ENCODE measurements around the gene HES2.
"Not testable (repeated sequence)": the region's sequence is repeated elsewhere in the genome, so short reads cannot be mapped to it uniquely, and the experiment has no call there.

HES2 gene

DNA sequence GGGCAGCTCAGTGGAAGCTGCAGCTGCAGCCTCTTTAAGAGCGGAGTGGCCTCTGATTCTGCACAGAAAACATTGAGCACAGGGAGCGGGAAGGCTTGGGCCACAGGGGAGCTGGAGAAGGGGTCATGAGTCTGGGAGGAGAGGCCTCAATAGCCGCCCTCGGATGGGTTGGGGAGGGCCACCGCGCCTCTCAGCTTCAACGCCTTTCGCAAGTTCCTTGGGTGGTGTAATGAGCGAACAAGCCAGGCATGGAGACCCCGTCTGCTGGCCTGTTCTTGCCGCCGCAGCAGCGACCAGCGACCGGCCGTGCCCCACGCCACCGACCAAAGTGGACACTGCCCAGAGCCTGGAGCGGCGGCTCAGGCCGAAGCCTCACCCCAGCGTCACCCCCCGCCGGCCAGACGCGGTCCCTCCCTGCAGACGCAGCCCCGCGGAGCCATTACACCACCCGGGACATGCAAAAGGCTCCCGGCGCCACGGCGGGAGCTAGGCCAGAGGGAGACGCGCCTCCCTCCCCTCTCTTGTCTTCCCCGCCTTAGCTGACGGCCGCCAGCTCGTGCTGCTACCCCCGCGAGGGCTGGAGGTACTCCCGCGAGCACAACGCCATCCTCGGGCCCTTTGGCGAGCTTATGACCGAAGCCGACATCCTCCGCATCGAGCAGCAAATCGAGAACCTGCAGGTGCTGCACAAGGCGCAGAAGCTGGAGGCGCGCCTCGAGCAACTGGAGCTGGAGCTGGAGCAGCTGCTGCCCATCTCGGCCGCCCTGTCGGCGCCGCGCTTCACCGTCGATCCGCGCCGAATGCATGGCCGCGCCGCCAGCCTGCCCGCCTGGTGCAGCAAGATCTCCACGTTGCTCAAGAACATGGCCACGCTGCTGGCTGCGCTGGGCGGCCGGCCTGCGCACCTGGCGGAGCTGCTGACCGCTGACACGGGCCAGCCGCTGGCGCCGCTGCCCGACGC is 34.5 kb upstream of the HES2 start:
- DNase-seq = not testable (repeated sequence)

DNA sequence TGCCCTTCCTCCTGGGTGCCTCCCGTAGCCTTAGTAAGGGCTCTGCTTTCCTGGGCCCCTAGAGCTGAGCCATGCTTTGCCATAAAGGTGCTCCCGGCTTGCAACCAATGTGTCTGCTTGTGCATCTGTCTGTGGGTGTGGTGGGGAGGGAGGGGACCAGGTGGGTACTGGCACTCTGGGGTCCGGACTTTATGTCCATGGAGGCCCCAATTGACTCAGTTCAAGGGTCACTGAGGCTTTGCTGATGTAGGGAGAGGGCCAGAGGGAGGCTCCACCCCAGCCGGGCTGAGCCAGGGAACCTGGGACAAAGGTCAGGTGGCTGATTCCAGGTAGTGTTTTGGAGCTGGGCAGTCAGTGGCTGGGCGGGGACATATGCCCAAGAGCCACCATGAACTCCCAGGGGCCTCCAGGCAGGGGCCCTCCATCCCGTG is 31.2 kb upstream of the HES2 start:
- no peak for DNase-seq

DNA sequence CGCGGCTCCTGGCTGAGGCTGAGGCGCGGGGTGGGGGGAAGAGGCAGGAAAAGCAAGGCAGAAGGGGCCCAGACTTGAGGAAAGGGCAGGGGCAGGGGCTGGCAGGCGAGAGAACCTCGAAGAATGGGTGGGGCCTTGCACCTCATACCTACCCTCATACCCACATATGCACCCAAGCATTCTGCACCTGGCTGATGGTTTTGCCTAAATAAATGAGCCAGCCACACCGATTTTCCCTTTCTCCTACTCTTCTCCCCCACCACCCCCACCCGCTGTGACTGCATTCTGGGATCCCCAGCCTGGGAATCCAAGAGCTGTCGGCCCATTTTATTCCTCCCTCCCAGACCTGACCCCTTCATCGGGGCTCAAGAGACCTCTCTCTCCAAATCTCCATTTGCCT is 30.8 kb upstream of the HES2 start:
- DNase-seq = not testable (repeated sequence)

DNA sequence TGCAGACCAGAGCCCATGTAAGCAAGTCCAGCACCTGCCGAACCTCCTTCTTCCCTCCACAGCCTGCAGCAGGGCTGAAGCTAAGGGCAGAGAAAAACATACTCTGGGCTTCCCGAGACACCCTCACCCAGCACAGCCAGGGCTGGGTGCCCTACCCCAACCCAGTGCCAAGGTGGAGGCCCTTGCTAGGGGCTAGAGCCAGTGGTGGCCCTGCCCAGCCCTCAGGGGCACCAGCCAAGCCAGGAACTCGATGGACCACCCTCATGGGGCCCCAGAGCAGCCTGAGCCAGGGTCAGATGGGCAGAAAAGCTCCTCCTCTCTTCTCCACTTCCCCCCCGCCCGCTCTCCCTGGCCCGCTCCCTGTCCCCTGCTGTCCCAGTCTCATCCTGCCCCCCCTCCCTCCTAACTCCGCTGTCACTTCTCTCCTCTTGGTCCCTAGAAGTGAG is 30.3 kb upstream of the HES2 start:
- no peak for DNase-seq

DNA sequence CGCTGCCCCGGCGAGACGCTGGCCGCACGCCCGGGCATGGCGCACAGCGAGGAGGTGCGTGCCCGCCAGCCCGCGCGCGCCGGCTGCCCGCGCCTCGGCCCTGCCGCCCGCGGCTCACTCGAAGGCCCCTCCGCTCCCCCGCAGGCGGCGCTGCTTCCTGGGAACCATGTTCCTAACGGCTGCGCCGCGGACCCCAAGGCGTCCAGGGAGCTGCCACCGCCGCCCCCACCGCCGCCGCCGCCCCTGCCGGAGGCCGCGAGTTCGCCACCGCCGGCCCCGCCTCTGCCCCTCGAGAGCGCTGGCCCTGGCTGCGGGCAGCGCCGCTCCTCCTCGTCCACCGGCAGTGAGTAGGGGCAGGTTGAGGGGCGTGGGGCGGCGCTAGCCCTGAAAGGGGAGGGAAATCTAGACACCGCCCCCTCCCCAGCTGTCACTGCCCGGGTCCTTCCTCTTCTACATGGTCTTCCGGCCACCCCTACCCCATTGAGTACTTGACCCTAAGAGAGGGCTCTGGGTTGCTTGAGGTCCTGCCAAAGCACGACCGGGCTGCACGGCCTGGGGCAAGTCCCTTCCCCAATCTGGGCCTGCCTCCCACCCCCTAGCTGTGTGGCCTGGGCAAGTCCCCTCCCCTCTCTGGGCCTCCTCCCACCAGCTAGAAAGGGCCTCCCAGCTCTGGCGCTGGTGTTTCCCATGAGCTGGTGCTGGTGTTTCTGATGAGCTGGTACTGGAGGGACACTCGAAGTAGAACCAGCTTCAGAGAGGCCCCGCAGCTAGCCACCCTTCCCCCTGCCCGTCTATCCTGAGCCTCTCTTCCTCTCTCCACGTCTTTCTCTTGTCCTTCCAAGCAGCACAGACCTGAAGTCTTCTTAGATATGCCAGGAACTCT is 29.3 kb upstream of the HES2 start:
- DNase-seq = peak; percentile 91

DNA sequence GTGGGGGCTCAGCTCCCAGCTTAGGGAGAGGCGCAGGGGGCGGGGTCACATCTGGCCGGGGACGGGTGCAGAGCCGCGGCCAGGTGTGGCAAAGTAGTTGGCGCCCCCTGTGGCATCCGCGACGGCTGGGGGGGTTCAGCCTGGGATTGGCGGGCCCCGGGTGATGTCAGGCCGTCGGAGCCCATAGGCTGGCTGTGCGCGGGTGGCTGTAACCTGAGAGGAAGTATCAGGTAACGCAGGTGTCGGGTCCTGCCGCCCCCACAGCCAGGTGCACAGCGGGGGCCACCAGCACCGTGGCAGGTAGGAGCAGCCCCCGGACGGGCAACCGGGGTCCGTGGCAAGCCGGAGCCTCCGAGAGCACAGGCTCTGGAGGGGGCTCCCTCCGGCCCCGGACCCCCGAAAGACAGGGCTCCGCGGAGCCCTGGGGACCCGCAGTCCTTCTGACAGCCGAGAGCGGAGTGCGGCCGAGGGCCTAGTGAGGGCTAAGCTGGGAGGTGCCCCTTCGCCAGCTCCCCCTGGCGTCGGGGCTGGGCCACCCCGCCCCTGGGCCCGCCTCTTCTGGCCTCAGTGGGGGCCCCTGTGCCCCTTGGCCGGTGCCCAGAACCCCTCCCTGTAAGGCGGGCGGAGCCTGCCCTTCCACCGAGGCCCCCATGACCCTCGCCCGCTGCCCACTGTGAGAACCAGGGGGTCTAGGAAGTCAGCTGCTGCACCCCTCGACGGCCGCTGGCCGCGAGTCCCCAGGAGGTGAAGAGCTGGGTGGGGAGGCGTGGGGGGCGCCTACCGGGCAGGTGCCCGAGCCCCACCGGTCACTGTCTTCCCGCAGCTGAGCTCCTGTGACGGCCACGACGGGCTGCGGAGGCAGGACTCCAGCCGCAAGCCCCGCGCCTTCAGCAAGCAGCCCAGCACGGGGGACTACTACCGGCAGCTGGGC is 28.4 kb upstream of the HES2 start:
- DNase-seq = peak; percentile 83

DNA sequence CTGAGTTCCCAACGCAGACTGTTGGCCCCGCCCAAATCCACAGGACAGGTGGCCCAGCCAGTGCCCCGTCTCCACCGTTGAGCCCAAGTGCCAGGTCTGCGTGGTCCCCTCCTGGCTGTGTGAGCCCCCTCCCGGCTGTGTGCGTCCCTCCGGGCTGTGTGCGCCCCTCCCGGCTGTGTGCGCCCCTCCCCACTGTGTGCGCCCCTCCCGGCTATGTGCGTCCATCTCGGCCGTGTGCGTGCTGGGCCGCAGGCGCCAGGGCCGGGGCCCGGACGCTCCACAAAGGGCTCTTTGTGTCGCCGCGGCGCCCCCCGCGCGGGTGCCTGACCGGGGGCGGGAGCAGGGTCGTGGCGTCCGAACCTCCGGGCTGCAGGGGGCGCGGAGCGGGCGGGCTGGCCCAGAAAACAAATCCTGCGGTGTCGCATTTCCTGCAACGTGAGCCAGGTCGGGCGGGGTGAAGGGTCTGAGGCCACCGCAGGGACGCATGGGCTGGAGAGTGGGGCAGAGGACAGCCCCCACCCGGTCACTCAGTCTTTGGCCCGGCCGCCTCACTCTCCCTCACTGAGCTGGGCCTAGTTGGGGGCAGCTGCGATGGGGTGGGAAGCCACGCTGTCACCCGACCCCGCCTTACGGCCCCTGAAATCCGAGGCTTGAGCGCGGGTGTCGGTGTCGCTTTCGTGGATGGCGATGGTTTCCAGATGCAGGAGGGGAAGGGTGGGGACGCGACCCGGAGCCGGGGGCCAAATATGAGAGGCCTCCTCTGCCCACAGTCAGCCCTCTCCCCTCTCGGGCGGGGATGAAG is 27.5 kb upstream of the HES2 start:
- DNase-seq = no peak

DNA sequence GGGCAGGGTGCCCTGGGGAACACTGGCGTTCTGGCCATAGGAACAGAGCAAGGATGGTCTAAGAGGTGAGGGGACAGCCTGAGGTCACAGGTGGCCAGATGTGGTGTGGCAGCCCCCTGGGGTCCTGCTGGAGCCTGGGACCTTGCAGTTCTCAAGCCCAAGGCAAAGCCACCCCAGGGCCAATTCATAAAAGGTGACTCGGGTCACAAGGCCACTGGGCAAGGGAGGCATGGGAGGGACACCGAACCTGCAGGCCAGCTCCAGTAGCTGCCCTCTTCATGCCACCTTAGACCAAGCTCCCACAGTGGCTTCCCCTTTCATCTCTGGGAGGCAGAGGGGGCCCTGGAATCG is 26.9 kb upstream of the HES2 start:
- DNase-seq = no peak

DNA sequence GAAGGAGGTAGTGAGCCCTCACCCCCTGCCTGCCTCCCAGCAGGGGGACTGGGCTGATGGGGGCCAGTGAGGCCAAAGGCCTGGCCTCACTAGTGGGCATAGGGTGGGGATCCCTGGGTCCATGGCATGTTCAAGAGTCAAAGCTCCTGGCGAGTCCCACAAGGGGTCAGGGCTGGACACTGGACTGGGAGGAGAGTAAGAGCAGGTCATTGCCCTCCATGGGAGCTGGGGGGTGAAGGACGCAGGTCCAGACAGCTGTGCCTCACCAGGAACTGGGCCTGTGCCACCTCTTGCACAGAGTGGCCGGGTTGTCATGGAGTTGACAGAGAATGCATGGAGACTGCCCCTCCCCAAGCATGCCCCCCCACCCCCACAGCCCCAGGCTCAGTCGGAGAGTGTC is 26.2 kb upstream of the HES2 start:
- not testable (repeated sequence) for DNase-seq

DNA sequence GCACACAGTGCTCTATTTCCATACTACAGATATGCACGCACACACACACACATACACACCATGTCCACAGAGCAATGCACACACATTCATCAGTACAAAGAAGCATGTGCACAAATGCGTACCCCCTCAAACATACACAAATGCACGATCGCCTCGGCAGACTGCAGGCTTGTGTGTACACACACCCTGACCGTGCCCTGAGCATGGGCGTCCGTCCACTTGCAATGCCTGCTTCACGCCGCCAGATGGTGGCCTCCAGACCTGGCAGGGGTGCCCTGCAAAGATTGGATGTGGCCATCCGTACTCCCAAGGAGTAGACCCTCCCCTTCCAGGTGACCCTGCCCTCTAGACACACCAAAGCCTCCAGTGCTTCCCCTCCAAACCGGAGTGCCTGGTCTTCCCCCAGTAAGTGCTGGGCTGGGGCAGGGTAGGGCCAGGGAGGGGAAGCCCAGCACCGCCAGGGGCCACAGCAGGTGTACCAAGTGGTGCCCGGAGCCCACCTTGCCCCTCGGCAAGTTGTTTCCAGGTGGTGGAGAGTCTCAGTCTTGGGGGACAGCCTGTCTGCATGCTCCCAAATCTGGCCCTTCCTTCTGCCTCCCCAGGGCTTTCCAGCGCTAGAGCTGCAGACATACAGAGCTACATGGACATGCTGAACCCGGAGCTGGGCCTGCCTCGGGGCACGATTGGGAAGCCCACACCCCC is 25.5 kb upstream of the HES2 start:
- peak; percentile 56 for DNase-seq

DNA sequence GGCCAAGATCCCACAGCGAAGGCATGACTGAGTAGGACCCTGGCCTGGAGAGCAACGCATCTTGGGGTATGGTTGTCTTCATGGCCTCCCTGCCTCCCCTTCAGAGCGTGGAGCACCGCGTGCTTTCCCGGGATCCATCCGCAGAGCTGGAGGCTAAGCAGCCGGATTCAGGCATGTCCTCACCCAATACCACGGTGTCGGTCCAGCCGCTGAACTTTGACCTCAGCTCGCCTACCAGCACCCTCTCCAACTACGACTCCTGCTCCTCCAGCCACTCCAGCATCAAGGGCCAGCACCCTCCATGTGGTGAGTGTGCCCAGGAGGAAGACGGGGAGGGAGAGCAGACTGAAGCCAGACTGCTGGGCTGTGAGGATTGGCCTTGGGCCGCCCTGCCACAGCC is 24.7 kb upstream of the HES2 start:
- no peak for DNase-seq

DNA sequence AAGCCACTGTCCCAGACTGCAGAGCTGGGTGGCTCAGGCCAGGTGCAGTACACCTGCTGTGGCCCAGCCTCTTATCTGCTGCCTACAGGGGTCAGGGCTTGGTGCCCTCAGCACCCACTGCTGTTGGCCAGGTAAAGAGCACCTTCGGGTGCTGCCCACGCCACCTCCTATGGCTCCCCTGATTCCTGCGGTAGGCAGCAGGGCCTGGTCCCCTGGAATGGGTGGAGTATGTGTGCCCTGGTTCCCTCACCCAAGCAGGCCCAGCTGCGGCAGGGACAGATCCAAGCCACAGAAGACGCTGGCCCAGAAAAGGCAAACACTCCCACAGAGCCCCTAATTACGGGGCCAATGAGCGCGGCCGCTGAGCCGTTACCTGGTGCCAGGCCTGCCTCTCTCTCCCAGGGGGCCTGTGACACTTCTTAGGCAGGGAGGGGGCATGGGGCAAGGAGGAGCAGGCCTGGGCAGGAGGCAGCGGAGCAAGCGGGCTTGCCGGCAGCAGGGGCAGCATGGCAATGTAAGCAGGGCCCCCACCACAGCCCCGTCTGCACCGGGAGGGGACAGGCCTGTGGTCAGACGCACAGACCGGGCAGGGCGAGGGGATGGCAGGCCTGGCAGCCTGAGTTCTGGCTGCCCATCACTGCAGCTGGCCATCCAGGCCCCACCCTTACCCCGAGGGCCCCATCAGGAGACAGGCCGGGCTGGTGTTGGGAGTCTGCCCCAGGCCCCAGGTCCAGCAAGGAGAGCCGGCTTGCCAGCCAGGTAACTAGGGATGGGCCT is 23.8 kb upstream of the HES2 start:
- DNase-seq = no peak

DNA sequence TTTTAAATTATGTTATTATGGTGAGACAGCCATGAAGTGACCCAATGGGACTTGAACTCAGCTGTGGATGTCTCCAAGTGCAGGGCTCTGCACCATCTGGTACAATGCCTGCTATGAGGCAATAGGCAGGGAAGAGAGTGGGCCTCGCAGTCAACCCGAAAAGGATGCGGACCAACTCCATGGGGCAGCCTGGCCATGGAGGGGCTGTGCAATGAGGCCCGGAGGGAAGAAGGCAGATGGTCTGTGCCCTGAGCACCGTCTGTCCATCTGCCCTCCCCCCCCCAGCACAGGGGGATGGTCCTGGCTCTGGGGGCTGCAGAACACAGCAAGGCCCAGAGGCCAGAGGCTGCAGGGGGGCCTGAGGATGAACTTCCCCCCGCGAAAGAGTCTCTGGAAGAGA is 21.9 kb upstream of the HES2 start:
- no peak for DNase-seq

DNA sequence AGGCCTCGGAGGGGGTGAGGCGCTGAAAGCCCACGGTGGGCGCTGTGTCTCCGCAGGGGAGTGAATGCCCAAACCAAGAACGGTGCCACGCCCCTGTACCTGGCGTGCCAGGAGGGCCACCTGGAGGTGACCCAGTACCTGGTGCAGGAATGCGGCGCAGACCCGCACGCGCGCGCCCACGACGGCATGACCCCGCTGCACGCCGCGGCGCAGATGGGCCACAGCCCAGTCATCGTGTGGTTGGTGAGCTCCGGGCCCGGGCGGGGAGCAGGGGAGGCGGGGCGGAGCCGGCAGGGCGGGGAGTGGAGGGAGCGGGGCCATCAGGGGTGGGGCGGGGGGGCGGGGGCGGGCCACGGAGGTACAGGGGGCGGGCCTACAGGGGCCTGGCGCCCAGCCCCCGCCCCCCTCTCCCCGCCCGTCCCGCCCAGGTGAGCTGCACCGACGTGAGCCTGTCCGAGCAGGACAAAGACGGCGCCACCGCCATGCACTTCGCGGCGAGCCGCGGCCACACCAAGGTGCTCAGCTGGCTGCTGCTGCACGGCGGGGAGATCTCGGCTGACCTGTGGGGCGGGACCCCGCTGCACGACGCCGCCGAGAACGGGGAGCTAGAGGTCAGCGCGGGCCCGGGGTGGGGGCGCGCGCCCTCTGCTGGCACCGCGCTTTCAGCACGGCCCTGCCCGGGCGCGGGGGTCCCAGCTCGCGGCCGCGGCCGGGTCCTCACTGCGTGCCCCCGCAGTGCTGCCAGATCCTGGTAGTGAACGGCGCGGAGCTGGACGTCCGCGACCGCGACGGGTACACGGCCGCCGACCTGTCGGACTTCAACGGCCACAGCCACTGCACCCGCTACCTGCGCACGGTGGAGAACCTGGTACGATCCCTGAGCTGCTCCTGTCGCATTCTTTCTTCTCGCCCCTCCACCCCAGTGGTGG is 20.7 kb upstream of the HES2 start:
- no peak for DNase-seq

DNA sequence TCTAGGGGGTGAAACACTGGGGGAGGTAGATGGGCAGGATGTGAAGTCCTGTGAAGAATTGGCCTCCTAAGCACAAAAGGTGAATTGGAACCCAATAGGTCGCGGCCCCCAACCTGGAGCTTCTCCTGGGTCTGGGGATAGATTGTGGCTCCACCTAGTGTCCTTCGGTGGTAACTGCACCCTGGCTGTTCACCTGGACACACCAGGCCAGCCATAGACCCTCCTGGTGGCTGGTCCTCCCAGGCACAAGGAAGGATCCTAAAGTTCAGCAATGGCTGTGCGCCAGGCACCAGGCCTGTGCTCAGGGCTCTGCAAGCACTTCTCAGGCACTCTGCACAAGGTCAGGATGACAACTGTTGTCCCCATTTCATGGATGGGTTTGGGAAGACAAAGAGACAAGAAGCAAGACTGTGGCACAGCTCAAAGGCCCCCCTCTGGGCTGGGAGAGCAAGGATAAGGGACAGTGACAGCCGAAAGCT is 18.4 kb upstream of the HES2 start:
- DNase-seq = peak; percentile 94

DNA sequence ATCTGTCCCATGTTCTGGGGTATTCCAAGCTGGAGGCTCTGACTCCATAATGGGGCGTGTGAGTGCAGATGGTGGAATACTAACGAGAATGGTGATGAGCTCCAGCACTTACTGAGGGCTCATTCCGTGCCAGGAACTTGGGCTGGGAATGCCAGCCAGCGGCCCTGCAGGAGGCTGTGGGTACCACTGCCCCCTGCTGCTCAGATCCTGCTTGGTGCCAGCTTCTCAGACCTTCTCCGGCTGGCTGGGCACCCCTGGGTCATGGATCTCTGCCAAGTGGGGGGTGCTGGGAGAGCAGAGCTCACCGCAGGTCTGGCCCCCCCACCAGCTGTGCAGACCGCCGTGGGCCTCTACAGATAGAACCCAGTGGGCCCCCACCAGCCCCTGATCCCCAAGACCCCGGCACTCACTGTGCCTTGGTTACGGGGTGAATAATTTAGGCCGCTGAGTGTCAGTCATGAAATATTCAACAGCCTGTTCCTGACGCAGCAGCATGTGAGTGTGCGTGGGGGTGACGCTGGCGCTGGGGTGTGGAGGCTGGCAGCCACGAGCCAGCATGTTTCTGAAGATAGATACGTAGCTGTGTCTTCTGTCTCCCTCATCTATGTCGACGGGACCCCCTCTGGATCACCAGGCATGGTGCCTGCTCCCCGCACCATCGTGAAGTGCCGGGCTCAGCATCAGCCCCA is 17.4 kb upstream of the HES2 start:
- peak; percentile 91 for DNase-seq

DNA sequence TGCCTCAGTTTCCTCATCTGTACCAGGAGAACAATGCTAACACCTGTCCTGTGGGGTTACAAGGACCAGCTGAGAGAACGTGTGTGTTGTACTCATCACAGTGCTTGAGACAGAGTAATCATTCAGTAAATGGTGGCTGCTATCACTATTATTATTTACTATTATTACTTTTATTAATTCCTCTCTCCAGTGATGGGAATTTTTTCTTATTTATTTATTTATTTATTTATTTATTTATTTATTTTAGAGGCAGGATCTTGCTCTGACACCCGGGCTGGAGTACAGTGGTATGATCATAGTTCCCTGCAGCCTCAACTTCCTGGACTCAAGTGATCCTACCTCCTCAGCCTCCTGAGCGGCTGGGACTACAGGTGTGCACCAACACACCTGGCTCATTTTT is 16.6 kb upstream of the HES2 start:
- DNase-seq = not testable (repeated sequence)

DNA sequence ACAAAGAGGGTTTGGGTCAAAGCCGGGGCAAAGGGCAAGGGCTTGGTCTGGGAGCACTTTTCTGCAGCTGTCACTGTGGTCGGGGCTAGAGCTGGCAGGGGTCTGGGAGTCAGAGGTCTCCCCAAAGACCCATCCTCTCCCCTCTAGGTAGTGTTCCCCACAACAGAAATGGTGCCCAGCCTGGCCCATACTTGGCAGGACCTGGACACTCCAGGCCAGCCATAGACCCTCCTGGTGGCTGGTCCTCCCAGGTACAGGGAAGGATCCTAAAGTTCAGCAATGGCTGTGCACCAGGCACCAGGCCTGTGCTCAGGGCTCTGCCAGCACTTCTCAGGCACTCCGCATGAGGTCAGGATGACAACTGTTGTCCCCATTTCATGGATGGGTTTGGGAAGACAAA is 15.8 kb upstream of the HES2 start:
- DNase-seq = no peak
